Subcutaneous abdominal adipose tissue (tissue), 5 donors: ENCODE results near the gene TCL1B.

Source experiments
- H3K27ac ChIP-seq: one replicate; pipeline ENCODE4 v1.7.0; 2013; ENCODE audit warnings: low read depth, mild to moderate bottlenecking, inconsistent platforms, low read length, moderate library complexity
- H3K27me3 ChIP-seq, 5 donors: one replicate each; pipeline ENCODE4 v1.7.0; 2013; ENCODE audit warnings: low read length in 5 of 5, inconsistent platforms in 1 of 5; ENCODE audit not compliant: control insufficient read depth in 5 of 5, insufficient read depth in 4 of 5
- H3K36me3 ChIP-seq, 5 donors: one replicate each; pipeline ENCODE4 v1.7.0; 2013; ENCODE audit warnings: low read length in 5 of 5; ENCODE audit not compliant: control insufficient read depth in 5 of 5, insufficient read depth in 5 of 5
- H3K4me1 ChIP-seq, 5 donors: one replicate each; pipeline ENCODE4 v1.7.0; 2013; ENCODE audit warnings: low read length in 5 of 5, mild to moderate bottlenecking in 3 of 5, moderate library complexity in 1 of 5; ENCODE audit not compliant: control insufficient read depth in 5 of 5, insufficient read depth in 5 of 5
- H3K4me3 ChIP-seq, 5 donors: one replicate each; pipeline ENCODE4 v1.7.0; 2013; ENCODE audit warnings: low read length in 5 of 5, low read depth in 1 of 5
- H3K9ac ChIP-seq, 5 donors: one replicate each; pipeline ENCODE4 v1.7.0; 2013; ENCODE audit warnings: low read length in 5 of 5, mild to moderate bottlenecking in 4 of 5, moderate library complexity in 3 of 5
- H3K9me3 ChIP-seq, 5 donors: one replicate each; pipeline ENCODE4 v1.7.0; 2013; ENCODE audit warnings: low read length in 5 of 5; ENCODE audit not compliant: control insufficient read depth in 5 of 5
- donor health status: healthy.
- donor health status: healthy.
- donor health status: healthy.
- donor health status: healthy.
- donor health status: healthy.

TCL1B gene

DNA sequence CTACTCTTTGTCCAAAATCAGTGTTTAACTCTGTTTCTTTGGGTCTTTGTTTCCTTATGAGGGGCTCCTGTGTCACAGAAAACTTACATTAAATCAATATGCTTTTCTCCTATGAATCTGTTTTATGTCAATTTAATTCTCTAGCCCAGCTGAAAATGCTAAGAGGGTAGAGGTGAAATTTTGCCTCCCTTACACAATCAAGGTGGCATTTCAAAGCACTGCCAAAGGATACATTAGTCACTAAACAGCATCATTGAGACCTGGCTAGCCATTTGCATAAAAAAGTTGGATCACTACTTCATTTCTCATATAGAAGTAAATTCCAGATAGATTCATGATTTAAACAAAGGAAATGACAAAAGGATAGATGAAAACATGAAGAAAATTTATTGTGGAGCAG, 12.1 kb downstream of the TCL1B start:
- no peak overlapping the region for H3K27ac ChIP-seq

DNA sequence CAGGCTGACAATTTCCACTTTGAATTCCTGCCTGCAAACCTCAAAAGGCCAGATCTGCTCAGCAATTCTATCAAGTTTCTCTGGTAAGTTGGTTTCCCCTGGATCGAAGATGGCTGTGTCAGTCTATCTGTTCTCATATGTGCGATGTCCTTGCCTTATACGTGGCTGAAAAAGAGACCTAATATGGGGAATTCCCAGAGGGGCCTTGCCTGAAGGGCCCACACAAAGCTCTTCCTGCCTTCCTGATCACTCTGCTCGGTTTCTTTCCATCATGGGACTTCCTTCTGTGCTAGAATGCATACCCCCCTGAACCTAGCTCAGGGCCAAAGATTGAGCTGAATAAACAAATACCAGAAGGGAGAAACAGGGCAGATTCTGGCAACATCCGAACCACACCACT, 13.2 kb downstream of the TCL1B start:
- H3K4me3 ChIP-seq = no peak overlapping the region
- no peak overlapping the region for H3K9ac ChIP-seq
- H3K36me3 ChIP-seq = no peaks in the 10 kb centered on the region
- H3K27me3 ChIP-seq = peaks cover 0 to 9% (median 4%) of the 10 kb centered on the region in 5 donors
- H3K9me3 ChIP-seq = no peaks in the 10 kb centered on the region
- no peak overlapping the region for H3K27ac ChIP-seq
- peaks cover 0 to 16% (median 0%) of the 10 kb centered on the region in 5 donors for H3K4me1 ChIP-seq

More for the DNA sequence above, 12.1 kb downstream of the TCL1B start:
- Histone ChIP-seq H3K9me3 (no peaks in the 10 kb centered on the region), H3K27me3 (peaks cover 0 to 9% (median 2%) of the 10 kb centered on the region in 5 donors), H3K4me3 (no peak overlapping the region), H3K4me1 (peaks cover 0 to 19% (median 2%) of the 10 kb centered on the region in 5 donors), H3K36me3 (no peaks in the 10 kb centered on the region), H3K9ac (no peak overlapping the region)

DNA sequence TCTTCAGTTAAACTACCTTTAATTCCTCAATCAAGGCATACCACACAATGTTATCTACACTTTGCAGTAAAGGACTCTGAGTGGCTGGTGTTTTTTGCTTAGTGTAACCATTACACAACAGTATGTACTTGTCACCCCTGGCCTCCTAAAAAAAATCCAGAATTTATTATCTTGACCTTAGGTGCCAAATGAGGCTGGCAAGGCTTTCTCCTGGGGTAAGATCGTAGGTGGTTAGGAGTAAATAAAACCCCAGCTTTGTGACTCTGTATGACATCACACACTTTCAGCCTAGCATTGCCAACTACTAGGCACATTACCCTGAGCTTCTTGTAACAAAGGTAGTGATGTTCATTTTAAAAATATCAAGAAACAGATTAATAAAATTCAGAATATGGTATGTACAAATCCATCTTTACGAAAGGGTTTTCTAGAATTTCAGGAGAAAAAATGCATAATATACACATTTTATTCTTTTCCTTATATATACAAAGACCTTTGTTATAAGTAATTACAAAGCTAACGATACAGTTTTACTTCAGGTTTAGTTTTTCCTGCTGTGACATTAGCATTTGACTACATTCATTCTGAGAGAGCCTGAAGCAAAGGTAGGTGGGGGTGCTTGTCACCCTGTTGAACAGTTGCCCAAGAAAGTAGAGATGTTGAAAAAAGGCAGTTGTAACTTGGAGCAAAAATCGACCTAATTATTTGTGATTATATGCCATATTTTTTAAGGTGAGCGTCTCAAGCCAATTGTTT, 14.2 kb downstream of the TCL1B start:
- no peak overlapping the region for H3K9ac ChIP-seq
- no peaks in the 10 kb centered on the region for H3K9me3 ChIP-seq
- peaks cover 0 to 6% (median 4%) of the 10 kb centered on the region in 5 donors for H3K27me3 ChIP-seq
- no peaks in the 10 kb centered on the region for H3K36me3 ChIP-seq
- H3K27ac ChIP-seq = no peak overlapping the region
- no peak overlapping the region for H3K4me3 ChIP-seq
- H3K4me1 ChIP-seq = peaks cover 0 to 16% (median 0%) of the 10 kb centered on the region in 5 donors

DNA sequence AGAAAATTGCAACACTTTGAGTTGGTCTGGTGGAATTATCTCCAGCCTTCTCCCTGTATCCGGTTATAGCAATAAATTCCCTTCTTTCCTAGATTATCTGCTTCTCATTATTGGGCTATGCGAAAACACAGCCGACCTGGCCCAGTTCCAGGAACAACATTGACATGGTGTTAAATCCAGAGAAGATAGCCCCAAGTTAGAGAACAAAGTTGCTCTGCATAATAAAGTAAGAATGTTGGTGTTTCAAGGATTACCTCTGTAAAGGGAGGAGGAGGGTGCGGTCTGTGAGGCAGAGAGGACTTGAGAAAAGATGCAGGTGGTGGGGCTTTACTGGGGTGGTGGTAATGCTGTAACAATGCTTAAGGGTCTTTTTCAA, 15.6 kb downstream of the TCL1B start:
- H3K4me3 ChIP-seq = no peak overlapping the region
- H3K9me3 ChIP-seq = no peaks in the 10 kb centered on the region
- peaks cover 0 to 6% (median 4%) of the 10 kb centered on the region in 5 donors for H3K27me3 ChIP-seq
- no peak overlapping the region for H3K9ac ChIP-seq
- no peak overlapping the region for H3K27ac ChIP-seq
- no peaks in the 10 kb centered on the region for H3K36me3 ChIP-seq
- H3K4me1 ChIP-seq = peaks cover 0 to 16% (median 0%) of the 10 kb centered on the region in 5 donors

DNA sequence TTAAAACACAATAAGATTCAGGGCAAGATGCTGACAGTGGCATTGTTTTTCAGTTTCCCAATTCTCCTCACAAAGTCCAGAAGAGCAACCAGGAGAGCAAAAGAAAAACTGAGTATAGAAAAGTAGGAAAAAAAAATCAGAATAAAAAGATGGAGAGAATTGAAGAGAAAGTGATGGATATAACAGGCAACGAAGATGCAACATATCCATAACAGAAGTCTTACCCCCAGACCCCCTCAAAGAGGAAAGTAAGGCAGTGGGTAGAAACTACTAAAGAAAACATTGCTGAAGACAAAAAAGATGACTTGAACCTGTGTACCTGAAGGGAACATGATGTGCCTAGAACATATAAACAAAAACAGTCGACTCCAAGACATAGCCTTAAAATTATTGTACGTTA, 17.1 kb downstream of the TCL1B start:
- Histone ChIP-seq H3K9me3 (no peaks in the 10 kb centered on the region), H3K4me1 (peaks cover 0 to 16% (median 0%) of the 10 kb centered on the region in 5 donors), H3K9ac (no peak overlapping the region), H3K36me3 (no peaks in the 10 kb centered on the region), H3K4me3 (no peak overlapping the region), H3K27ac (no peak overlapping the region), H3K27me3 (peaks cover 0 to 6% (median 4%) of the 10 kb centered on the region in 5 donors)

DNA sequence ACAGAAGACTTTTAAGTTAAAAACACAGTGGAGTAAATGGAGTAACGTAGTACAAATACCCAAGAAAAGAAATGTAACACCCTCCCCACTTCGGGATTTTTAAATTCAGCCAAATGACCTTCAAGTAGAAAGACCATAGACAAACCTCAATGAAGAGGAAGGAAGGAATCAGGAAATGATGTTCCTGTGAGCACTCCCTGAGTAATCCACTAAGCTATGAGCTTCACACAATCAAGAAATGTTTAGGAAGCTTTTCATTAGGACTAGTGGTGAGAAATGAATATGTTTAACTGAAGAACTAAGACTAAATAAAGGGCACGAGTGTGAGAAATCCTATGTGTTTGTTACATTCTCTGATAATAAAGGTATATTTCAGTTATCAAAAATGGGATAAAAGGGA, 17.6 kb downstream of the TCL1B start:
- peaks cover 0 to 6% (median 4%) of the 10 kb centered on the region in 5 donors for H3K27me3 ChIP-seq
- no peak overlapping the region for H3K27ac ChIP-seq
- H3K4me3 ChIP-seq = no peak overlapping the region
- H3K9ac ChIP-seq = no peak overlapping the region
- H3K9me3 ChIP-seq = no peaks in the 10 kb centered on the region
- H3K4me1 ChIP-seq = peaks cover 0 to 16% (median 0%) of the 10 kb centered on the region in 5 donors
- H3K36me3 ChIP-seq = no peaks in the 10 kb centered on the region

DNA sequence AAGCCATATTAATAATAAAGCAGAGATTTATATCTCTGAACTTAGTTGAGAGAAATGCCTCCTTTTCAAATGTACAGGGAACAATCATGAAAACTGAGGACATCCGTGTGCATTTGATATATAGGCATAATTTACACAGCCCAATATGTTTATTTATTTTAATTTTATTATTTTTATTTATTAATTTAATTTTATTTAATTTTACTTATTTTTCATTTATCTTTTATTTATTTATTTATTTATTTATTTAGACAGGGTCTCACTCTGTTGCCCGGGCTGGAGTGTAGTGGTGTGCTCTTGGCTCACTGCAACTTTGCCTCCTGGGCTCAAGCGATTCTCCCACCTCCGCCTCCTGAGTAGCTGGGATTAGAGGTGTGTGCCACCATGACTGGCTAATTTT, 19.3 kb downstream of the TCL1B start:
- Histone ChIP-seq H3K4me1 (peaks cover 0 to 5% (median 0%) of the 10 kb centered on the region in 5 donors), H3K27ac (no peak overlapping the region), H3K9me3 (no peaks in the 10 kb centered on the region), H3K27me3 (peaks cover 2 to 10% (median 5%) of the 10 kb centered on the region in 5 donors), H3K36me3 (no peaks in the 10 kb centered on the region), H3K4me3 (no peak overlapping the region), H3K9ac (no peak overlapping the region)

DNA sequence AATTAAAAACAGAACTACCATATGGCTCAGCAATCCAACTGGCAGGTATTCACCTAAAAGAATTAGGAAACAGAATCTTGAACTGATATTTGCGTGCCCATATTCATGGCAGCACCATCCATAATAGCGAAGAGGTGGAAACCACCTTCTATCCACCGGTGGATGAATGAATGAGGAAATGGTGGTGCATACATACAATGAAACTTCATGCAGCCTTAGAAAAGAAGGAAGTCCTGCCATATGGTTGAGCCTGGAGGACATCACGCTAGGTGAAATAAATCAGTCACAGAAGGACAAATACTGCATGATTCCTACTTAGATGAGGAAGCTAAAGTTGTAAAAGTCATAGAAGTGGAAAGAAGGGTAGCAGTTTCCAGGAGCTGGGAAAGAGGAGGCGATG, 21.1 kb downstream of the TCL1B start:
- Histone ChIP-seq H3K4me3 (no peak overlapping the region), H3K9me3 (no peaks in the 10 kb centered on the region), H3K27me3 (peaks cover 4 to 16% (median 8%) of the 10 kb centered on the region in 5 donors), H3K9ac (no peak overlapping the region), H3K4me1 (no peaks in the 10 kb centered on the region), H3K36me3 (no peaks in the 10 kb centered on the region), H3K27ac (no peak overlapping the region)

DNA sequence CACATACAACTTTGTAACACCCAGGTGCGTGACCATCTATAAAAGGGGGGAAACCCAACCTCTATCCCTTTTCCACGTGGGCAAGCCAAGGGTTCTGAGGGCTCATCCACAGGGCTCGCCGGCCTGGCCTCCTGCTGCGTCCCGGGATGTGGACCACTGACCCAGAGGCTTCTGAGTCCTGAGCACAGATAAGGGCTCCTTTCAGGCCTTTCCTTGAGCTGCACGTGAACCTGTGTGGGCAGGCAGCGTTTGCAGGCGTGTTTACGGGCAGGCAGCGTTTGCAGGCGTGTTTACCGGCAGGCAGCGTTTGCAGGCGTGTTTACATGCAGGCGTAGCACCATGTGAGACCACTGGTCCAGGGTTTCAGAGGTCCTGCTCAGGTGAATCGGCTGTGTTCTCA, 23.9 kb downstream of the TCL1B start:
- Histone ChIP-seq H3K9ac (no peak overlapping the region), H3K4me3 (no peak overlapping the region), H3K4me1 (no peaks in the 10 kb centered on the region), H3K27ac (no peak overlapping the region), H3K36me3 (no peaks in the 10 kb centered on the region), H3K27me3 (peaks cover 13 to 26% (median 16%) of the 10 kb centered on the region in 5 donors), H3K9me3 (peaks cover 0 to 4% (median 0%) of the 10 kb centered on the region in 5 donors)

DNA sequence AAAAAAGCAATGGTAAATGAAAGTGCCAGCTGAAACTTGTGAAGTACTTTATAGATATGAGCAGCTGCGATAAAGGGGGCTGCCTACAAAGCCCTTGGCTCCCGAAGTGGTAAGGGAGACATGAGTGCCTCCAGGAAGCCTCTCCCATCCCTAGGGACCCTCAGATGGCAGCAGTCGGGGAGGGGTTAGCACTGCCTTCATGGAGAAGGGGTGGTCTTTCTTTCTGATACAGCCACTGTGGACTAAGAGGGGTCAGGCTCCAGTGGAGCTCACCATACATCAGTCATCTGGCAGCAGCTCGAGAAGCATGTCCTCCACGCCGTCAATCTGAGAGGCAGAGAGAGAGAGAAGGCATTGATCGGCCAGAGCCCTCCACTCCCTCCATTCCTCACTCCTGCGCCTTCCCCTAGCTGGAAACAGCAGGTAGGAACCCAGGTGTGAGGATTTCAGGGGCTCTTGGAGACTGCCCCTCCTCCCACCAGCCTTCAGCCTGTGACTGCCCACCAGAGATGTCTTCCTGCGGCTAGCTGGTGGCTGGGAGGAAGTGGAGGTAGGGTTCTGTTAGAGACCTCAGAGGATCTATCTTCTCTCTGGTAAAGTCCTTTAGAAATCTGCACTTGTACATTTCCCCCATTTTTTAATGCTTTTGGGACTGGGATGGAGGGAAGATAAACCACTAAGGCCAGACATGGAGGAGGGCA, 25.4 kb downstream of the TCL1B start:
- no peaks in the 10 kb centered on the region for H3K4me1 ChIP-seq
- H3K27ac ChIP-seq = no peak overlapping the region
- peaks cover 0 to 4% (median 0%) of the 10 kb centered on the region in 5 donors for H3K9me3 ChIP-seq
- no peak overlapping the region for H3K9ac ChIP-seq
- H3K4me3 ChIP-seq = no peak overlapping the region
- no peaks in the 10 kb centered on the region for H3K36me3 ChIP-seq
- peaks cover 13 to 26% (median 16%) of the 10 kb centered on the region in 5 donors for H3K27me3 ChIP-seq
